SIG-M5 treated with dmso at 0.1 percent for 504 hours (cell line): ENCODE data around the gene CLECL1.

Experiments
- DNase-seq: peaks from one replicate; lab custom pipeline; 2025; ENCODE audit not compliant: unreplicated experiment; lab: John Stamatoyannopoulos, UW

Gene CLECL1

GRCh38 chr12:9732921-9733461 is at the start of gene CLECL1:
Gene CLECL1, minus strand, starts transcription at chr12:9733097.
- DNase-seq, result peak; percentile 82

DNA sequence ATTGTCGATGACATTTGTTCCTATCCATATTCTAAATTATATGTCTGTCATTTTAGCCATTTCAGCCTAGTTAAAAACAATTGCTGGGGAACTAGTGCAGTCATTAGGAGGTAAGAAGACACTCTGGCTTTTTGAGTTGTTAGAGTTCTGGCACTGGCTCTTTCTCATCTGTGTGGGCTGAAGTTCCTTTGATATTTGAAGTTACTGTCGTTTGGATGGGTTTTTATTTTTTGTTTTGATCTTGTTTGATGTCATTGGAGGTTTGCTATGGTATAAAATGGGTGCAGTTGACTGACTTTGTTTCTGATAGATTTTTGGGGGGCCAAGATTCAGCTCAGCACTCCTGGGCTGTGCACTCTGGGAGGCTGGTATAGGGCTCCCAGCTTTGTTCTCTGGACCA is 48.5 kb upstream of the CLECL1 start:
- DNase-seq, result no peak

- no peak for DNase-seq
Observed at GRCh38 chr12:9779209-9779608, 46.3 kb upstream of the CLECL1 start.

DNA sequence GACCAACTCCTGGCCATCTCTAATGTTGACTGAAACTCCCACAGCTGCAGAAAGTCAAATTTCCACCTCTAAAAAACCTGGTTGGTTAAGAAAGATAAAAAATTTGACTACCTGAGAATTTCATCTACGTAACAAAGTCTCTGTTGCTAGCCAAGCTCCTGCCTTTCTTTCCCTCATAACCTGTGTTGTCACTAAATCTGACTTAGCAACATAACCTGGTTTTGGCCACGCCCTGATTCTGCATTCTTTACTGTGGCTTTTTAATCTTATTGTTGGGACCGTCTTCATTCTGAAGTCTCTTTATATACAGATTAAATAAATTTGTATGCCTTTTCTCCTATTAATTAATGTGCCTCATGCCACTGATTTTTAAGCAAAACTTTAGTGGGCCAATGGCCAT is 43.9 kb upstream of the CLECL1 start:
- DNase-seq, result no peak

DNA sequence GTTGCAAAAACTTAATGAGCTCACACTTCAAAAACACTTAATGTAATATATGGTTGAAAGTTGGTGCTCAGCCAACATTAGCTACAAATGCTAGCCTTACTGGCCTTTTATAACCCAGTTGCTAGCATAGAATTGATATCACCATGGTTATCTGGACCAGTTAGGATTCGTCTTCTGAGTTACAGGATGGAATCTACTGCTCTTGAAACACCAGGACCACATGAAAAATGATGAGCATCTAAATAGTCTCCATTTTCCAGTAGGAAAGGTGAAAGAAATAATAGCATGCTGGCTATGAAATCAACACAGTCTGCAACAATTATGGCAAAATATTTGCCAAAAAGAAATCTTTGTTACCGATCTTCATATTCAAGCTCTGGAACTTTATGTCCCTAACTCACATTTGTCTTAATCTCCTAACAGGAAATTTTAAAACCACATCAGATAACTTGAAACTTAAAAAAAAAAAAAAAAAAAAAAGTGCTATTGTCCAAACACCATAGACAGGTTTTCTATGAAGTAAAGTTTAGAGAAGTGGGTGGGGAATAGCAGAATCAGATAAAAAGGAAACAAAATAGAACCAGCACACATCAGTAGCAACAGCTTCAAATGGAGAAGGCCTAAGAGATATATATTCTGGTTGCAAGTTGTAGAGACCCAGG is 40.5 kb upstream of the CLECL1 start:
- DNase-seq, result no peak

GRCh38 chr12:9763025-9763424 is 30.1 kb upstream of the CLECL1 start:
- no peak for DNase-seq

- no peak for DNase-seq
Observed at GRCh38 chr12:9762369-9762768, 29.5 kb upstream of the CLECL1 start.

GRCh38 chr12:9761419-9761781 is 28.5 kb upstream of the CLECL1 start:
- no peak for DNase-seq

- no peak for DNase-seq
Observed at GRCh38 chr12:9760699-9761418, 28.0 kb upstream of the CLECL1 start, which contains the start of gene CD69. Gene CD69, minus strand, starts transcription at chr12:9760901. Its CDS starts 81 bp downstream, at chr12:9760820.

GRCh38 chr12:9760120-9760519 is 27.2 kb upstream of the CLECL1 start:
- DNase-seq, result no peak

DNA sequence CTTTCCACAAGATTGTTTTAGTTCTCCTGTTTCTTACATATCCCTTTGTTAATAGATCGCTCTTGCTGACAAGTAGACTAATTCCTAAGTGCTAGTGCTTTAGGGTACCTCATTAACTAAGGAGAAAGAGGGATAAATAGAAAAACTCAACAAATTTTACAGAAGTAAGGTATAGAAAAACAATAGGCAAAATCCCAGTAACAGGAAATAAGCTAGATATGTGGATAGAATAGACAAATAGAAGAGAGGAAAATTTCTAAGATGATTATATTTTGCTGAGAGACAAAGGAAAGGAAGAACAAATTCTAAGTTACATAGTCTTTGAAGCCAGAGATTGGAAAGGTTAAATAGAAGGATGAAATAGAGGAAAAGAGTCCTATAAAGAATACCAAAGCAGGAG is 26.8 kb upstream of the CLECL1 start:
- DNase-seq, result no peak

DNA sequence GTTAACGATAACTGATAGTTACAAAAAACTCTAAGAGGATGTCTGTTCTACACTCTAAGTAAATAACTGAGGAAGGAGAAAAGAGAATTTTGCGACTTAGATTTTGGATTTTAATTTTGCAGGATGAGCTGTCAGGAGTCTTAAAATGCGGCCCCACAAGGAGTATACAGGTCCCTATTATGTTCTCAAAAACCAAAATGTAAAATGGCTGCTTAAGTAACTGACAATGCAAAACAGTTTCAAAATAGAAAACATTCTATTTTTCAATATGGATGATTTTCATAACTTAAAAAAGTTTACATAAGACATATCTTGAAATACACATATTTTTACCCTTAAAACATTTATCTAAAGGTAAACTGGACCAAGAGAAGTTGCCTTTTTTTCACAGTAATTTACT is 25.2 kb upstream of the CLECL1 start:
- no peak for DNase-seq

DNA sequence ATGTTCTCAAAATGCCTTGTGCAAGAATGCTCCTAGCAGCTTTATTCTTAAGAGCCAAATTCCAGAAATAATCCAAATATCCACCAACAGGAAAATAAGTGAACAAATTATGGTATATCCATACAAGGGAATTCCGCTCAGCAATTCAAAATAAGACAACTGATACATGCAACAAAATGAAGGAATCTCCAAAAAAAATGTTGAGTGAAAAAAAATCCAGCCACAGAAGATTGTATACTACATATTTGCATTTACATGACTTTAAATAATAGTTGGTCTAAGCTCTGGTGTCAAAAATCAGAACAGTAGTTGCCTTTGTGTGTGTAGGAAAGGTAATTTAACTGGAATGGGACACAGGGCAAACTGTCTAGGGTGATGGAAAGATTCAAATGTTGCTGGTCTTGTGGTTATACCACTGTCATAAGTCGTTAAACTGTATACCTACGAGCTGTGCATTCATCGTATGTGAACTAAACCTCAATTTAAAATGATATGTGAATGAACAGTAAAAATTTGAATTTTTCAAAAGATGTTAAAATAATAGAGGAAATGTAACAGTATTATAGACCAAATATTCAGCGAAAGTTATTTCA is 24.6 kb upstream of the CLECL1 start:
- no peak for DNase-seq

DNA sequence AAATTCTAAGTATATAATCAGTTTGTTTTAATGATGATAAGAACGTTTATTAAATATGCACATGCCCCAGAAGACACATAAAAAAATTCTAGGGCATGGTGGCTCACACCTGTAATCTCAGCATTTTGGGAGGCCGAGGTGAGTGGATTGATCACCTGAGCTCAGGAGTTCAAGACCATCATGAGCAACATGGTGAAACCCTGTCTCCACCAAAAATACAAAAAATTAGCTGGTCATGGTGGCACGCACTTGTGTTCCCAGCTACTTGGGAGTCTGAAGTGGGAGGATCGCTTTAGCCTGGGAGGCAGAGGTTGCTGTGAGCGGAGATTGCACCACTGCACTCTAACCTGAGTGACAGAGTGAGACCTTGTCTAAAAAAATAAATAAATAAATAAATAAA is 23.8 kb upstream of the CLECL1 start:
- no peak for DNase-seq

DNA sequence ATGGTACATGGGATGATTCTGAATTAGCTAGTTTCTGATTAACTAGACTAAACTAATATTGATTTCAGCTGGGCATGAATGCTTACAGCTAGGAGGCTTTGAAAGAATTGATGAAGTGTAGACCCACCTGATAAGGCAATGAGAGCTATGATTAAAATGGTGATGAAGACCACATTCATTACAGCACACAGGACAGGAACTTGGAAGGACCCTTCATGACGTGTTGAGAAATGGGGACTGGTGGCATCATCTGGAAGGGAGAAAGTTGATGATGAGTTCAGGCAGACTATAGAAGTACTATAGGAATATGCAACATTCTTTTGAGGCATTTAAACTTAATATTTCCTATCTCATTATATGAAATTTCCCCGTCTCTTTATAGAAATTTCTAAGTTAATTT is 23.3 kb upstream of the CLECL1 start:
- no peak for DNase-seq

GRCh38 chr12:9755567-9755966 is 22.7 kb upstream of the CLECL1 start:
- no peak for DNase-seq

DNA sequence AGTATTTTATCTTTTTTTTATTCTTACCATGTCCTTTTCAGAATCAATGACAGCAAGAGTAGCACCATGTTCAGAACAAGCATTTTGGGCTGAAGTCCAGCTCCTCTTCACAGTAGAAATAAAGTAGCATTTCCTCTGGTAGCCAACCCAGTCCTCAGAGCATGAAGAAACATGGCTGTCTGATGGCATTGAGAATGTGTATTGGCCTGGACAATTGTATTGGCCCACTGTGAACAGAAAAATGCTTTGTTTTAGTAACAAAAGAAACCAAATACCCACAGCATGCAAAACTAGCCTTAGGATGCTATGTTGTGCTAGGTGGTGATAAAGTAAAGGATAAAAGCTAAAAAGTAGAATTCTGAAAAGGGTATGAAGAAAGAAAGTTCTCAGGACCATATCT is 22.1 kb upstream of the CLECL1 start:
- no peak for DNase-seq

- no peak for DNase-seq
Observed at GRCh38 chr12:9754099-9754927, 21.4 kb upstream of the CLECL1 start.

- DNase-seq, result no peak
Observed at GRCh38 chr12:9753498-9753897, 20.6 kb upstream of the CLECL1 start.

DNA sequence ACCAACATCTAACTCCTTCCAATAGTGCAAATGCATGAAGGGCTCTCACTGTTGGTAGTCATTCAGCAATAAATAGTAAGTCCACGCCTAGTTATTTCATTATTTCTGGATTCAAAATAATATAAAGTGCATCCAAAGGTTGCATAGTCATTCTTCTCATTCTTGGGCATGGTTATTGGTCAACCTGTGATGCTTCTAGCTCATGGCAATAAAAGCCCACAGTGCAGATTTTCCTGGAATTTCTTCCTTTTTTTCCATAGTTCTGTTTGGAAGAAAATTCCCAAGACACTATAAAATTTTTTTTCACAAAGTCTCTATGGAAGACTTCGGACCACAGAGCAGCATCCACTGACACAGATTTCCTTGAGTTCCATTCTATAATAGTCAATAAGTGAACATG is 20.2 kb upstream of the CLECL1 start:
- no peak for DNase-seq
